PC-9 (cell line): Measurements from ENCODE around the gene AATF.

Experiments
- EZH2 ChIP-seq: fragments of 200-600 bp; sonication (generic); IDR thresholded peaks from 2 replicates; pipeline ENCODE4 v1.8.0; 2017; ENCODE audit warnings: antibody characterized with exemption, low read depth
- TF ChIP-seq, protein P1 (sequence below): fragments of 200-600 bp; sonication (generic); conservative IDR thresholded peaks from 2 replicates; pipeline ENCODE4 v1.6.1; 2017; ENCODE audit warnings: mixed run types, antibody characterized with exemption, mild to moderate bottlenecking, moderate library complexity

DNA sequence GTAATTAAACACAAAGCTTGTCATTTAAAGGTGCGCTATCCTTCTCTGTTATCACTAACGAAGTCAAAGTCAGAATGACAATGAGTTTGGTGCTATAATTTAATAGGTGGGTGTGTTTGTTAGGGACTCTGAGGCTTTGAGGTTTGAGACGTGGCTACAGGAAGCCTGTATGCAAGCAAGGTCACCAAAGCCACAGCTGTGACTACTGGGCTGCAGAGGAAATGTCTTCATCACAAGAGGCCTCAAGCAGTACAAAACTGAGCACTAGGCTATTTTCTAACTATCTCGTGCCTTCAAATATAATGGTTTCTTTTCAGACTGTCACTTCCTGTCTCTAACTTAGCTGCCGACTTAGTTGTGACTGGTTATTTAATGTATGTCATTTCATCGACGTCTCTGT lies 141.2 kb downstream of the AATF start:
- TF ChIP-seq, protein P1, sequence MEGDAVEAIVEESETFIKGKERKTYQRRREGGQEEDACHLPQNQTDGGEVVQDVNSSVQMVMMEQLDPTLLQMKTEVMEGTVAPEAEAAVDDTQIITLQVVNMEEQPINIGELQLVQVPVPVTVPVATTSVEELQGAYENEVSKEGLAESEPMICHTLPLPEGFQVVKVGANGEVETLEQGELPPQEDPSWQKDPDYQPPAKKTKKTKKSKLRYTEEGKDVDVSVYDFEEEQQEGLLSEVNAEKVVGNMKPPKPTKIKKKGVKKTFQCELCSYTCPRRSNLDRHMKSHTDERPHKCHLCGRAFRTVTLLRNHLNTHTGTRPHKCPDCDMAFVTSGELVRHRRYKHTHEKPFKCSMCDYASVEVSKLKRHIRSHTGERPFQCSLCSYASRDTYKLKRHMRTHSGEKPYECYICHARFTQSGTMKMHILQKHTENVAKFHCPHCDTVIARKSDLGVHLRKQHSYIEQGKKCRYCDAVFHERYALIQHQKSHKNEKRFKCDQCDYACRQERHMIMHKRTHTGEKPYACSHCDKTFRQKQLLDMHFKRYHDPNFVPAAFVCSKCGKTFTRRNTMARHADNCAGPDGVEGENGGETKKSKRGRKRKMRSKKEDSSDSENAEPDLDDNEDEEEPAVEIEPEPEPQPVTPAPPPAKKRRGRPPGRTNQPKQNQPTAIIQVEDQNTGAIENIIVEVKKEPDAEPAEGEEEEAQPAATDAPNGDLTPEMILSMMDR = no peak
- TF ChIP-seq EZH2 = no peak
